ENCODE data around the gene UROC1.

GRCh38 chr3:126527006-126527405 is 9.4 kb upstream of the UROC1 start:
- TF ChIP-seq CTCF (IDR thresholded peaks at IDR 0.05) (no peak), ZFX (IDR thresholded peaks at IDR 0.05; ENCODE audit: borderline replicate concordance) (no peak)

All from 22Rv1 (cell line).